Skeletal muscle tissue (tissue), 4 donors: Measurements from ENCODE around the gene BICC1. TPM values are rescaled to one million over a fixed set of nuclear protein-coding genes. Genes with fewer than 3 reads are reported as not detected.

Experiments used
- H3K27ac ChIP-seq: one replicate; pipeline ENCODE4 v1.7.0; 2013; ENCODE audit warnings: mild to moderate bottlenecking, low read depth, low read length, inconsistent platforms
- H3K27me3 ChIP-seq, 3 donors: one replicate each; pipeline ENCODE4 v1.7.0; 2013; ENCODE audit warnings: low read length in 3 of 3; ENCODE audit not compliant: control insufficient read depth in 3 of 3, insufficient read depth in 3 of 3
- H3K36me3 ChIP-seq, 3 donors: one replicate each; pipeline ENCODE4 v1.7.0; 2013; ENCODE audit warnings: low read length in 3 of 3; ENCODE audit not compliant: control insufficient read depth in 3 of 3, insufficient read depth in 3 of 3
- H3K4me1 ChIP-seq, 3 donors: one replicate each; pipeline ENCODE4 v1.7.0; 2013; ENCODE audit warnings: low read length in 3 of 3, mild to moderate bottlenecking in 3 of 3; ENCODE audit not compliant: control insufficient read depth in 3 of 3, insufficient read depth in 3 of 3
- H3K4me3 ChIP-seq, 3 donors: one replicate each; pipeline ENCODE4 v1.7.0; 2013; ENCODE audit warnings: low read length in 3 of 3
- H3K9ac ChIP-seq, 3 donors: one replicate each; pipeline ENCODE4 v1.7.0; 2013; ENCODE audit warnings: low read length in 3 of 3, mild to moderate bottlenecking in 3 of 3, moderate library complexity in 2 of 3, low read depth in 1 of 3
- H3K9me3 ChIP-seq, 3 donors: one replicate each; pipeline ENCODE4 v1.7.0; 2013; ENCODE audit warnings: low read length in 3 of 3; ENCODE audit not compliant: control insufficient read depth in 3 of 3
- total RNA-seq: library from RNA; depleted of rRNA; stranded (reverse); fragments of >200 nt; gene quantifications from one replicate; pipeline ENCODE4 v1.2.3, GENCODE V29; 2014
- donor health status: Osteomylitis.

Gene BICC1
- total RNA-seq, 1 donor from 2014 or later: 25.6 TPM

- Histone ChIP-seq H3K9ac (no peak overlapping the region), H3K4me3 (no peak overlapping the region), H3K9me3 (no peaks in the 10 kb centered on the region), H3K36me3 (no peaks in the 10 kb centered on the region), H3K27ac (no peak overlapping the region), H3K4me1 (peaks cover 8 to 17% (median 13%) of the 10 kb centered on the region in 3 donors), H3K27me3 (no peaks in the 10 kb centered on the region)
Measured at GRCh38 chr10:58651742-58652141, 139.1 kb downstream of the BICC1 start.

DNA sequence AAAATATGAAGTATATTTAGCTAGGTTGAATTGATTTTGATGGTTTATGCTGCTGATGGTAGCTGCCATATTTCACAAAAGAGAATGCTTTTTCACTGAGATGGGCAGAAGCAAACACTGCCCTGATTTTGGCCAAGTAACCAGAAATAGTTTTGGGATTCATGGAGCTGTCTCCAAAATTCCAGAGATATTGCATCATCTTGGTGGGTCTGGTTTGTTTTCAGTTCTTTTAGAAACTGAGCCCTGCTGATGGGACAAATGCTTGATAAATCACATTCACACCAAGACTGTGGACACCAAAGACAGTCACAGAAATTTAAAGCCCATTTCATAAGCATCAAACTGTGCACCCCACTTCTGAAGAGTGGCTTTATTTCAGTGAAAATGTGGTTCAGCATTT is 140.5 kb downstream of the BICC1 start:
- H3K27ac ChIP-seq: no peak overlapping the region
- no peak overlapping the region for H3K4me3 ChIP-seq
- H3K4me1 ChIP-seq: peaks cover 8 to 15% (median 13%) of the 10 kb centered on the region in 3 donors
- no peaks in the 10 kb centered on the region for H3K9me3 ChIP-seq
- H3K9ac ChIP-seq: no peak overlapping the region
- no peaks in the 10 kb centered on the region for H3K27me3 ChIP-seq
- H3K36me3 ChIP-seq: no peaks in the 10 kb centered on the region

DNA sequence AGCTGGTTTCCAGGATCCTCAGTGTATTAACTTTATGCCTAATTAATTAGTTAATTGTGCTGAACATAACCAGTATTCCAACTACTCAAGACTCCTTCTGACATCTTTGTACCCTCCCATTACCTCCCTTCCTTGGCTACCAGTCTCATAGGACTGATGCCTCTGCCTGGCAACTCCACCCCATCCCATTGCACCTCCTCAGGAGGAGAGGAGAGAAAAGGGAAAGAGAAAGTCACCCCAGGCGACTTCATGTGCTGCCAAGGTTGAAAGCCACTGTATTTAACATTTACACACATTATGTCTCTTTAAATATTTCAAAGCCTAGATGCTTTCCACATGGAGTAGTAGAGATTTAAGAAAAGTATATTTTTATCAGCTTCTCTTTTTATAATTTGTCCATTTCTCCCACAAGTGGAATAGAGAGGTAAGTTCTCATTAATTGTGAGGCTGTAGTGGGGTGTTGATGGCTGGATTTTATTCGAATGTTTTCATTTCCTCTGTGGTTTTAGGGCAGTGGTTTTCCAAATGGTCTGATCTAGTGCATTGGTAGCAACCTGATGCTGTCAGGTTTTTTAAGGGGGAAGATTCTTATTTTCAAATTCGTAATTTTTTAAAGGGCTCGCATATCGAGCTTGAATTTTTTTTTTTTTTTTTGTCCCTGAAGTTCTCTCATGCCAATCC is 148.0 kb downstream of the BICC1 start:
- H3K9me3 ChIP-seq: no peaks in the 10 kb centered on the region
- no peaks in the 10 kb centered on the region for H3K27me3 ChIP-seq
- H3K9ac ChIP-seq: no peak overlapping the region
- H3K36me3 ChIP-seq: no peaks in the 10 kb centered on the region
- peaks cover 0 to 12% (median 0%) of the 10 kb centered on the region in 3 donors for H3K4me1 ChIP-seq
- no peak overlapping the region for H3K4me3 ChIP-seq
- H3K27ac ChIP-seq: no peak overlapping the region

DNA sequence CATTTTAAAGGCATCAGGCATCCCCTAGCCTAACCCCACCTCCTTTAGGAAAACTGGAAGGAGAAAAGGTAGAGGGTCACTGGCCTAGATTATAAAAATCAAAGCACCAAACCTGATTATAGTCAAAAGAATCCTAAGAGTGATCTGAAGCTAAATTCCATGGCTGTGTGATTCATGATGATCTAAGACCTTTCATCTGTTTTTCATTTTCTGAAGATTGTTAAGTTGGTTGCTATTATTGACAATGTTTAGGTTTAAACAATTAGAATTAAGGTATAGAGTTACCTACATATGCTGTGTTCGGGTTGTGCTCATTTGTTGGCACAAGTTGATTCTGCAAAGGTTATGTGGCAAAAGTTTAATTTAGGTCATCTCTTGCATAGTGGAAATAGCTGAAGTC is 148.7 kb downstream of the BICC1 start:
- Histone ChIP-seq H3K36me3 (no peaks in the 10 kb centered on the region), H3K9me3 (no peaks in the 10 kb centered on the region), H3K9ac (no peak overlapping the region), H3K27ac (no peak overlapping the region), H3K4me1 (peaks cover 0 to 12% (median 0%) of the 10 kb centered on the region in 3 donors), H3K4me3 (no peak overlapping the region), H3K27me3 (no peaks in the 10 kb centered on the region)

- no peak overlapping the region for H3K27ac ChIP-seq
- no peaks in the 10 kb centered on the region for H3K9me3 ChIP-seq
- H3K9ac ChIP-seq: no peak overlapping the region
- no peaks in the 10 kb centered on the region for H3K36me3 ChIP-seq
- no peak overlapping the region for H3K4me3 ChIP-seq
- no peaks in the 10 kb centered on the region for H3K27me3 ChIP-seq
- H3K4me1 ChIP-seq: peaks cover 0 to 16% (median 0%) of the 10 kb centered on the region in 3 donors
Measured at GRCh38 chr10:58661902-58662301, 149.2 kb downstream of the BICC1 start.

- Histone ChIP-seq H3K36me3 (no peaks in the 10 kb centered on the region), H3K27me3 (no peaks in the 10 kb centered on the region), H3K9me3 (no peaks in the 10 kb centered on the region), H3K9ac (no peak overlapping the region), H3K27ac (peak overlapping the region; percentile 19), H3K4me1 (peaks cover 0 to 16% (median 0%) of the 10 kb centered on the region in 3 donors), H3K4me3 (no peak overlapping the region)
Measured at GRCh38 chr10:58662314-58662713, 149.6 kb downstream of the BICC1 start.

DNA sequence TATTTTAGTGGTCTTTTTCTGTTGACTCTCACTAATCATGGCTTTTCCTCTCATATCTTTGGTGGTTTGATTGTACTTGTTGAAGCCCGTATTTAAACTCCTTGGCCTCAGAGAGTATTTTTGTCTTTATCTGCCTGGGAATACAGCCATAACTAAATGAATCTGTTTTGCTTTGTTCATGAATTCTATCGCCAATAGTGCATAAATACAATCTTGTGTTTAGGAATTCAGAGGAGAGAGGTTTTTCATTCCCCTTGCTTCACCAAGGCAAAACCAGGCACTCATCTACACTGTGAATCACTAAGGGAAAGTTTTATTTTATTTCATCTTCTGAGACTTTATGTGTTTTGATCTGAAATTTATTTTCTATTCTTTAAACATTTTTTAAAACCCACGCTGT is 152.7 kb downstream of the BICC1 start:
- Histone ChIP-seq H3K4me3 (peak overlapping the region in 1 of 3 donors; percentile 12), H3K9me3 (no peaks in the 10 kb centered on the region), H3K36me3 (no peaks in the 10 kb centered on the region), H3K9ac (no peak overlapping the region), H3K27me3 (no peaks in the 10 kb centered on the region), H3K27ac (no peak overlapping the region), H3K4me1 (peaks cover 0 to 16% (median 0%) of the 10 kb centered on the region in 3 donors)

GRCh38 chr10:58666024-58666423 is 153.4 kb downstream of the BICC1 start:
- Histone ChIP-seq H3K9ac (no peak overlapping the region), H3K9me3 (no peaks in the 10 kb centered on the region), H3K27ac (no peak overlapping the region), H3K4me1 (peaks cover 0 to 16% (median 0%) of the 10 kb centered on the region in 3 donors), H3K27me3 (no peaks in the 10 kb centered on the region), H3K36me3 (no peaks in the 10 kb centered on the region), H3K4me3 (peak overlapping the region in 1 of 3 donors; percentile 25)

- Histone ChIP-seq H3K4me1 (peaks cover 0 to 10% (median 0%) of the 10 kb centered on the region in 3 donors), H3K9ac (no peak overlapping the region), H3K9me3 (no peaks in the 10 kb centered on the region), H3K36me3 (no peaks in the 10 kb centered on the region), H3K4me3 (no peak overlapping the region), H3K27me3 (no peaks in the 10 kb centered on the region), H3K27ac (peak overlapping the region; percentile 11)
Measured at GRCh38 chr10:58667658-58668310, 155.1 kb downstream of the BICC1 start.

- Histone ChIP-seq H3K4me1 (no peaks in the 10 kb centered on the region), H3K27ac (no peak overlapping the region), H3K9ac (no peak overlapping the region), H3K9me3 (no peaks in the 10 kb centered on the region), H3K27me3 (no peaks in the 10 kb centered on the region), H3K4me3 (no peak overlapping the region), H3K36me3 (no peaks in the 10 kb centered on the region)
Measured at GRCh38 chr10:58672845-58673244, 160.2 kb downstream of the BICC1 start.
